Muscle layer of colon (tissue), 2 donors: ENCODE data around the gene APOA4.

ENCODE experiments used
- H3K27ac ChIP-seq: one replicate; pipeline ENCODE4 v1.7.0; 2013; ENCODE audit warnings: low read depth, mild to moderate bottlenecking, low read length, moderate library complexity
- H3K27me3 ChIP-seq, 2 donors: one replicate each; pipeline ENCODE4 v1.7.0; 2013; ENCODE audit warnings: low read length in 2 of 2, mild to moderate bottlenecking in 2 of 2; ENCODE audit not compliant: insufficient read depth in 2 of 2, control insufficient read depth in 1 of 2
- H3K36me3 ChIP-seq: one replicate; pipeline ENCODE4 v1.7.0; 2013; ENCODE audit warnings: mild to moderate bottlenecking, low read length; ENCODE audit not compliant: insufficient read depth
- H3K4me1 ChIP-seq: one replicate; pipeline ENCODE4 v1.7.0; 2013; ENCODE audit warnings: mild to moderate bottlenecking, low read length; ENCODE audit not compliant: insufficient read depth
- H3K4me3 ChIP-seq, 2 donors: one replicate each; pipeline ENCODE4 v1.7.0; 2013; ENCODE audit warnings: low read length in 2 of 2, low read depth in 1 of 2, mild to moderate bottlenecking in 1 of 2, moderate library complexity in 1 of 2
- H3K9ac ChIP-seq: one replicate; pipeline ENCODE4 v1.7.0; 2013; ENCODE audit warnings: low read length
- H3K9me3 ChIP-seq: one replicate; pipeline ENCODE4 v1.7.0; 2013; ENCODE audit warnings: mild to moderate bottlenecking, low read length
- donor health status: abdominal sarcoma.
- donor health status: Adenocarcinoma of cecum.

The APOA4 gene

DNA sequence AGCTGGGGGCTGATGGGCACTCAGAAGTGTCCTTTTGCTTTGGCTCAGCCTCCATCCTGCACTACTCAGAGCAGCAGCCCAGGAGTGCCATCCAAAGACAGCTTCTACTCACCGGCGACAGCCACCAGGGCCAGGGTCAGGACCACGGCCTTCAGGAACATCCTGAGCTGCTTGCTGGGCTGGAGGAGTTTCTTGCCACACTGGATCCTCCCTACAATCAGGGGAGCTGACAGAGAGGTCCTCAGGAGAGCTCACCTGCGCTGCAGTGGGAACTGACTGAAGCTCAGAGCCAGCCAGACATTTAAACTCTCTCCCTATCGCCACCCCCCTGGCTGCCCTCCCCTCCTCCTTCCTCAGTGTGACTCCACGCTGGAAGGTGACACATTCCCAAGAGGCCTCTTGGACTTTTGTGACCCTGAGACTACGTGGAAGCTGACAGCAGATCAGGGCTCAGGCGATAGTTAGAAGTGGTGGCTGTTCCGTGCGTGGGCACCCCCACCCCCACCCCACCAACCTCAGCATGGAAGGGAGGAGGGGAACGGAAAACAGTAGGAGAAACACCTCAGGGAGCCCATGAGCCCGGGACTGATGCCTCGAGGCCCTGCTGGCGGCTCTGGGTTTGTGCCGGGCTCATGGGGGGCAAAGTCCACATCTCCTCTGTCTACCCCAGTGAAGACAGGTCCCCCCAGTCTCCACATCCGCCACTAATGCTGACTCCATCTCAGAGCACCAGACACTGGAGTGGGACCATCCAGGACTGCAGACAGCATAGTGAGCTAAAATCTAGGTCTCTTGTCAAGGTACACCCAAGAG lies at the start of gene APOA4:
Gene APOA4 (minus strand): TSS at position 274 of the 813 bp plus-strand sequence. CDS start 113 bp downstream, at position 161.
- no peaks in the 10 kb centered on the region for H3K36me3 ChIP-seq
- no peaks in the 10 kb centered on the region for H3K27me3 ChIP-seq
- no peak within 1 kb of the TSS for H3K4me3 ChIP-seq
- H3K9me3 ChIP-seq, result no peaks in the 10 kb centered on the region
- H3K4me1 ChIP-seq, result no peaks in the 10 kb centered on the region
- H3K9ac ChIP-seq, result no peak within 1 kb of the TSS
- H3K27ac ChIP-seq, result no peak within 1 kb of the TSS

- no peak overlapping the region for H3K27ac ChIP-seq
- no peaks in the 10 kb centered on the region for H3K4me1 ChIP-seq
- H3K36me3 ChIP-seq, result peaks cover 76% of the 10 kb centered on the region
Observed at GRCh38 chr11:116871248-116871647, 48.1 kb upstream of the APOA4 start.

GRCh38 chr11:116870054-116870453 lies 47.0 kb upstream of the APOA4 start:
- H3K4me3 ChIP-seq, result no peak overlapping the region
- H3K9me3 ChIP-seq, result no peaks in the 10 kb centered on the region
- H3K4me1 ChIP-seq, result no peaks in the 10 kb centered on the region
- H3K36me3 ChIP-seq, result peaks cover 69% of the 10 kb centered on the region
- no peak overlapping the region for H3K27ac ChIP-seq
- no peak overlapping the region for H3K9ac ChIP-seq
- no peaks in the 10 kb centered on the region for H3K27me3 ChIP-seq

More at GRCh38 chr11:116871248-116871647, 48.1 kb upstream of the APOA4 start:
- Histone ChIP-seq H3K9ac (no peak overlapping the region), H3K27me3 (no peaks in the 10 kb centered on the region), H3K4me3 (no peak overlapping the region), H3K9me3 (no peaks in the 10 kb centered on the region)

DNA sequence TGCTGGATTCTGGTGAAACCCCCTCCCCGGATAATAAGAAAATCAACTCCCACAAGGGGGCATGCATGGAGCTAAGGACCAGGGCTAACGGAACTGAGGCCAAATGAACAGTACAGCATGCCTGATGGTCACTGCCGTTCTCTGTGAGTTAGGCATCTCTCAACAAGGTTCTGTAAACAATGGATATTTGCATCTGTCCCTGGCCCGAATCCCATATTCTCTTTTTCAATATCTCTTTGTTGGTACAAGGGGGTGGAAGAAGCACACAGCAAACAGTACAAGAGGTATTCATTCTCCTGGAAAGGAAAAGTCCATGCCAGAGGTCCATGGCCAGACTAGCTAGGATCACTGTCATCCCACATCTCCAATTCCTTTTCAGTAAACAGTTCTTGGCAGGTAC lies 46.5 kb upstream of the APOA4 start:
- no peaks in the 10 kb centered on the region for H3K27me3 ChIP-seq
- no peak overlapping the region for H3K4me3 ChIP-seq
- H3K9ac ChIP-seq, result no peak overlapping the region
- H3K4me1 ChIP-seq, result no peaks in the 10 kb centered on the region
- H3K27ac ChIP-seq, result no peak overlapping the region
- peaks cover 71% of the 10 kb centered on the region for H3K36me3 ChIP-seq
- no peaks in the 10 kb centered on the region for H3K9me3 ChIP-seq

DNA sequence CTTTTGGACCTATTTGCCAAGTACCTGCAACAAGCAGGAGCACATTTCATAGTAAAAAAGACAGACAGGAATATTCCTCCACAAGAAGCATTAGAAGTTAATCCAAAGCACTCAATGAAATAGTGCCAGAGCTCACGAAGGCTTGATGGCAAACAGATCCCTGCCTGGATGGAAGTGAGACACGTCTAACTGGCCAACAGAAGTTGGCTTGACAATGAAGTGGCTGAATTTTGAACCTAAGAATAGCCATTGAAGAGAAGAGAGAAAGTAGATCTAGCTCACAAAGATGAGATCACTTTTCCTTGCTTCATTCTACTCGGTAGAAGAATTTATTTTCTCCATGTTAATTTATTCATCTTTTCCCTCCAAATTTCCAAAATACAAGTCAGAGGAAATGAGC lies 45.0 kb upstream of the APOA4 start:
- no peak overlapping the region for H3K4me3 ChIP-seq
- peaks cover 65% of the 10 kb centered on the region for H3K36me3 ChIP-seq
- H3K27me3 ChIP-seq, result no peaks in the 10 kb centered on the region
- H3K27ac ChIP-seq, result no peak overlapping the region
- H3K9ac ChIP-seq, result no peak overlapping the region
- no peaks in the 10 kb centered on the region for H3K9me3 ChIP-seq
- no peaks in the 10 kb centered on the region for H3K4me1 ChIP-seq

DNA sequence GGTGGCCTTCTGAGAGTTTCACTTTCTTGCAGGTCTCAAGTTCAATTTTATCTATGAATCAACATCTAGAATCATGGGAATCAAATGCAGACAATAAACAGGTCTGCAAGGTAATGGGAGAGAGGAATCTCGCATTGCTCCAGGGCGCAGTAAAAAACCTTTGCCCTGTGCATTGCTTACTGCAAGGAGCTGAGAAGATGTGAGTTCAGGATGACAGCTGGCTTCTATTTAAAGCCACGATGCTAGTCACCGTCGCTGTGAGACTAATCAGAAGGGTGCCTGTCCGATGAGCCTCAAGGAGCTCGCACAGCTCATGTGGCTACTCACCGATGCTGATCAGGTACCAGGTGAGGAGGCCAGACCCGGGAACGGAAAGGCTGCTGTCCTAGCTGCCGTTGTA lies 44.5 kb upstream of the APOA4 start:
- Histone ChIP-seq H3K27ac (no peak overlapping the region), H3K4me1 (no peaks in the 10 kb centered on the region), H3K9ac (no peak overlapping the region), H3K36me3 (peaks cover 61% of the 10 kb centered on the region), H3K4me3 (no peak overlapping the region), H3K27me3 (no peaks in the 10 kb centered on the region), H3K9me3 (no peaks in the 10 kb centered on the region)

DNA sequence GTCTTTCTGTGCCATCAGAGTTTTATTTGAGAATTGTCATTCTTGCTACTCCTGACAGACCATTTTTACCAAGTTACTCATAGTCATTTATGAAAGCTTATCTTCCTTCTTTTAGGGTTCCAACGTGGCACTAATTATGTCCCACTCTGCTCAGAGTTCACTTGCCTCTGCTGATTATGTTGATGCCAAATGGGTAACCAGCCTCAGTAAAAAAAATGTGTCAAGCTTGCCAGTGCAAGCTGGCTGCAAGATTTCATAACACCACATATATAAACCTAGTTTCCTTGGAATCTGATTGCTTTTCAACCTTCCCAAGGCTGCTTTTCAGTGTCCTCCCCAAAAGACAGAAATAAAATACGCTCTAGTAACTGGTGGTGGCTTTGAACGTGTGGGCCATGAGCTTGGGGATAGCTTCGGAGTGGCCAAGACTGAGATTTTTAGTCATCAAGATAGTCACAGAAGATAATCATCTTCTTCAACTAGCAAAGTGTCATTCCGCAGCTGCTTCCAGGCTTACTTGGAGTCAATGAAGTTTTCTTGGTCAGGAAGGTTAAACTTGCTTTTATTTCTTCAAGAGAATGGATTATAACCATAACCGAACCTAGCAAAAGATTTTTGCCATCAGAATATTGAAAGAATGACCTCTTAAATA lies 43.8 kb upstream of the APOA4 start:
- no peak overlapping the region for H3K9ac ChIP-seq
- H3K27me3 ChIP-seq, result no peaks in the 10 kb centered on the region
- no peak overlapping the region for H3K27ac ChIP-seq
- H3K4me1 ChIP-seq, result no peaks in the 10 kb centered on the region
- no peak overlapping the region for H3K4me3 ChIP-seq
- no peaks in the 10 kb centered on the region for H3K9me3 ChIP-seq
- peaks cover 65% of the 10 kb centered on the region for H3K36me3 ChIP-seq

- Histone ChIP-seq H3K9ac (no peak overlapping the region), H3K4me3 (no peak overlapping the region), H3K4me1 (no peaks in the 10 kb centered on the region), H3K9me3 (no peaks in the 10 kb centered on the region), H3K27ac (no peak overlapping the region), H3K36me3 (peaks cover 69% of the 10 kb centered on the region), H3K27me3 (no peaks in the 10 kb centered on the region)
Observed at GRCh38 chr11:116865696-116866095, 42.6 kb upstream of the APOA4 start.

DNA sequence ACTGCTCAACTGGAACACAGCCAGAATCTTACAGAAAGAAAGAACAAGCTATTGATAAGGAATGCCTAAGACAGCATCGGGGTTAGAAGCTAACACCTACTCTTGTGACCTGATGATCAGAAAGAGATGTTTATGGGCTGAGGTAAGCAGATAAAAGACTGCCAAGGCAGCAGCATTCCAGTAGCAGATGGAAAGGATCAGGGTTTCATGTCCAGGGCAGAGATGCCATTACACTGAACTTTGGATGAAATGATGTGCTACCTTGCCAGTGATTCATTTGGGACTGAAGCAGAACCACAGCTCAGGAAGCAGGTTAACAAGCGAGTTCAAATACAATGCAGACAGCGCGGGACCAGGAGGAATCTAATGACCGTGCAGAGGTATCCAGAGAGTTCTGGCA lies 41.4 kb upstream of the APOA4 start:
- no peak overlapping the region for H3K9ac ChIP-seq
- H3K4me1 ChIP-seq, result no peaks in the 10 kb centered on the region
- H3K27ac ChIP-seq, result no peak overlapping the region
- no peaks in the 10 kb centered on the region for H3K9me3 ChIP-seq
- H3K36me3 ChIP-seq, result peaks cover 67% of the 10 kb centered on the region
- H3K27me3 ChIP-seq, result no peaks in the 10 kb centered on the region
- H3K4me3 ChIP-seq, result no peak overlapping the region

DNA sequence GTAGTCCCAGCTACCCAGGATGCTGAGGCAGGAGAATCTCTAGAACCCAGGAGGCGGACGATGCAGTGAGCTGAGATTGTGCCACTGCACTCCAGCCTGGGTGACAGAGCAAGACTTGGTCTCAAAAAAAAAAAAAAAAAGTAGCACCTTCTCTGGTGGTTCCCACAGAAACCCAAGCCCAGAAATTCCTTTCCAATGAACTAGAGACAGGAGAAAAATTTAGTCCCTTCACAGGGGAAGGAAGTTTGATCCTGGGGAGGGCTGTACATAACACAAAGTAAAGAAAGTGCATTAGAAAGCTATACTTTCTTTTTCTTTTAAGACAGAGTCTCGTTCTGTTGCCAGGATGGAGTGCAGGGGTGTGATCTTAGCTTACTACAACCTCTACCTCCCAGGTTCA lies 39.8 kb upstream of the APOA4 start:
- Histone ChIP-seq H3K27me3 (no peaks in the 10 kb centered on the region), H3K36me3 (peaks cover 78% of the 10 kb centered on the region), H3K4me3 (no peak overlapping the region), H3K9ac (no peak overlapping the region), H3K27ac (no peak overlapping the region), H3K9me3 (no peaks in the 10 kb centered on the region), H3K4me1 (no peaks in the 10 kb centered on the region)

DNA sequence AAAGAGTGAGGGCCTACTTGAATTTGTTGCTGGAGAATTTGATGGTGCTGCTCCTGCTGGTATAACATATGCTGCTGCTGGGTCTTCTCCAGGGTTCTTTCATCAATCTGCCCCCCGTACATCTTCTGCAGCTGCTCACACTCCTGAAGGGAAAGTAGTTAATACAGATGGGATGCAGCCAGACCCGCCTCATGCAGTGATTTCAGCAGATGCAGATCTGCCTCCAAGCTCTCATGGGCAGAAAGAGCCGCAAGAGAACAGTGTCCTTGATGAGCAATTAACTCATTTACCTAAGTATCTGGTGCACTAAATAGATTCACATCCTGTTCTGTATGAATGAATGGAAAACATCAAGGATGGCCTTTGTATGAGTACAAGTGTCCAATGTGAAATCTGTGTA lies 39.1 kb upstream of the APOA4 start:
- no peak overlapping the region for H3K4me3 ChIP-seq
- H3K4me1 ChIP-seq, result no peaks in the 10 kb centered on the region
- no peaks in the 10 kb centered on the region for H3K9me3 ChIP-seq
- H3K9ac ChIP-seq, result no peak overlapping the region
- no peak overlapping the region for H3K27ac ChIP-seq
- no peaks in the 10 kb centered on the region for H3K27me3 ChIP-seq
- H3K36me3 ChIP-seq, result peaks cover 78% of the 10 kb centered on the region

DNA sequence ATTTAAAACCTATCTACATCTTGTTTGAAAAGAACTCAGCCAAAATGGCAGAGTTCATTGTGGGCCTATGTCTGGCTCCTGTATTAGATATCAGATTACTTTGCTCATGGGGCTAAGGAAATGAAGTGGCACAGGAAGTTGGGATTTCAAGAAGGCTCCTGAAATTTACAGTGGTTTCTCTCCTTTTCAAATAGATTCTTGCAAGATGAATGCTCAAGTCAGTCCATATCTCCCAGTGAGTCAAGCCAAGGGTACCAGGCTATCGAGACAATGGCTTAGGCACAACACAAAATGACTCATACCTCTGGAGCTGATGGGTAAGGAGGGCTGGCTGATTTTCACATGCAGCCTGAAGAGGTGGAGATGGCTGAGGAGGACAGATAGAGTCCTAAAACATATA lies 38.4 kb upstream of the APOA4 start:
- Histone ChIP-seq H3K4me3 (no peak overlapping the region), H3K27ac (no peak overlapping the region), H3K9ac (no peak overlapping the region), H3K4me1 (no peaks in the 10 kb centered on the region), H3K27me3 (no peaks in the 10 kb centered on the region), H3K9me3 (no peaks in the 10 kb centered on the region), H3K36me3 (peaks cover 78% of the 10 kb centered on the region)
